Embryonic facial prominence (tissue), 1 donor: Measurements from ENCODE around the gene KDM1B.
"Not testable (repeated sequence)": the region's sequence is repeated elsewhere in the genome, so short reads cannot be mapped to it uniquely, and the experiment has no call there.

ENCODE experiments used
- DNase-seq: peaks from one replicate; pipeline ENCODE4 v3.0.0-alpha.2; 2016; ENCODE audit errors: extremely low spot score

The KDM1B gene

DNA sequence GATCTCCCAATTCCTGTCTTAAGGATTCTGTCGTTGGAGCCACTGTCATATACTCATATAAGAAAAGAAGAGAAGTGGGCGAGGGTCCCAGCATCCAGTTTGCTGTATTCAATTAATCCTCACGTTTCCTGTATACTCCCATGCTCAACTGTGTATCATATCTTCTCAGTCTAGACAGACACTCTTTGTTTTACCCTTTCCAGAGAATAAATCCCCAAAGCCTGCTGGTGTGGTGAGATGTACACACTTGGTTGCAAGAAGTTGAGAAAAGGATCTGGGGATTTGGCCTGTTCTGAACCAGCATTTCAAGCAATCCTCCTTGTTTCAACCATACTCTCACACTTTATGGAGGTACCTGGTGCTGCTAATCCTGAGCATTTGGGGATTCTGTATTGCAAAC, 3.4 kb upstream of the KDM1B start:
- DNase-seq: no peak

DNA sequence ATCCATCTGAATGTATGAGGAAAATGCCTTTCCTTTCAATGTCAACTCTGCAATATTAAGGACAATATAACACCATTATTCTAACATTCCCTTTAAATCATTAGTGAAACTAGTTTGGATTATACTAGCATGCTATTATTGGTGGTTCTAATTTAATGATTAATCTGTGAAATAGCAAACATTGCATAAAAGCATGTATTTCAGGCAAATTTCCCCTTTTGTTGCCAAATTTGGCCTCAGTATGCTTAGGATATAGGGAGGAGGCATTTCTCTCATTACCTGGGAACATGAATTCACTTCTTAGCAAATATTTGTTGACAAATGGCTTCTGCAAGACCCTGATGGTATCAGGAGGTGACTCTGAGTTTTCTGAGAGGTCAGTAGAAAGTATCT, 1.9 kb upstream of the KDM1B start:
- no peak for DNase-seq

DNA sequence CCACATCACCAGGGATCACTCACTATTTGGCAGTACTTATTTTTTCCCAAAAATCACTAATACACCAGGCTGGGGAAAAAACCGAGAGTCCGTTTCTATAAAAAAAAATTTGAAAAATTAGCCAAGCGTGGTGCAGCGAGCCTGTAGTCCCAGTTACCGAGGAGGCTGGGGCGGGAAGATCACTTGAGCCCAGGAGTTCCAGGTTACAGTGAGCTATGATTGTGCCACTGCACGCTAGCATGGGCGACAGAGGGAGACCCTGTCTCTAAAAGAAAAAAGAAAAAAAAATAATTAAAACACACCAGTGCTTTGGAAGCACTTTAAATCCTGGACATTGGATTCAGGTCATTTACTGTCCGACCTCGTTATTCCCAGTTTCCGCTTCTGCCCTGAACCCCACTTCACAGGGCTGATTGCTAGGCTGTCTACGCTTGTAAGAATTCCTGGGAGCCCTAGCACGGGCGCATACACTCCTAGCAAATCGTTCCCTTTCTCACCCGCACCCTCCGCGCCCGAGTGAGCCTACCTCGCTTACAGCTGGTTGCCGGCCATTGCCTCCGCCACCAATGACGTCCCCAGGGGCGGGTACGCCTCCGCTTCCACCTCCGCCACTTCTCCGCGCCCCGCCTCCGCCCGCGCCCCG, 594 bp upstream of the KDM1B start, which contains the start of gene TPMT:
Gene TPMT (minus strand): TSS at position 571 of the 643 bp plus-strand sequence. CDS start 5,950 bp downstream, outside the sequence.
- no peak for DNase-seq

DNA sequence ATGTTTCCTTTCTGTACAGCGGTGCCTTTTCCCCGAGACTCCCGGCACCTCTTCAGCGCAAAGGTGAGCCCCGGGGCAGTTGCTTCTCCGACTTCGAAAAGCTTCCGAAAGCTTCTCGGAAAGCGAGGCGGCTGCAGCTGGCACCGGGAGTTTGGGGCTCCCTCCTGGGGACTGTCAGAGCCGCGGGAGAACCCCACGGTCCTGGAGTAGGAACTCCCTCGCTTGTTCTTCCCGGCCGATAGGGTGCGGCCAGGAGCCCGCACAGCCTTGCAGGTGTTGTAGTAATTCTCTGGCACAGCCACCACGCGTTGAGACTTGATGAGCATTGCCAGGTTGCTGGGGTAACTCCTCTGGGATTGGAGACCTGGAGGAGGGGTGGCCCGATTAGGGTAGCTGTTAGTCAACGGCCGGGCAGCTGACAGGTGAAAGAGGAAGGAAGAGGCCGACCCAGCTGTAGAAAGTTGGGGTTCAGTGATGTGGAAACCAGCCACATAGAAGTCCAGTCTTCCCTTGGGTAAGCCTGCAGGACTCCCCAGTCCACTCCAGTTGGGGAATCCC, 721 bp downstream of the KDM1B start:
- no peak for DNase-seq

DNA sequence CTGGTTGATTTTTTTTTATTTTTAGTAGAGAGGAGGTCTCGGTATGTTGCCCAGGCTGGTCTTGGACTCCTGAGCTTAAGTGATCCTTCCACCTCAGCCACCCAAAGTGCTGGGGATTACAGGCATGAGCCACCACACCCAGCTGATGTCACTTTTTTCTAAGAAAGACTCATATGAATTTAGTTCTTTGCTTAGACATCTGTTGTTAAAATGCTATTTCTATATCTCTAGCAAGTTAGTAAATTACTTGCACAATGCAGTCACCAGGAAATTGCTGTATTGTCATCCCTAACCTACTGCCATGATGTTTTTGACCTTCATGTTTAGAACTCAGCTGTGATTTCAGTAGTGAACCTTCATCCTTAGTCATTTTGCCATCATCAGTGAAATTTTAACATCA, 5.7 kb downstream of the KDM1B start:
- no peak for DNase-seq

DNA sequence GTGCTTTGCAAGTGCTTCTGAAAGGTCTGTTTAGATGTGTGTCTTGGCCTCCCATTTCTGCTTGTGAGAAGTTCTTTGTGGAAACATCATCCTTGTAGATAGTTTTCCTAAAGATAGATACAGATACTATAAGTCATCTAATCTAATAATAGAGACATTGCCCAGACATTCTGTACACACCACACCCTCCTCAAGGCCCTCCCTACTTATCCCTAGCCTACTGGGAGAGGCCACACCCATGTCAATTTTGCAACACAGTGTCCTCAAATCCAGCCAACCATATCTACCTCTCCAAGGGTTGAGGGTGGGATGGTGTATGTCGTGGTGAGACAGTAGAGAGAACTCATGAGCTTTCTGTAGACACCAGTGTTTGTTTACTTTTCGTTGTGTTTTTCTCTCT, 6.2 kb downstream of the KDM1B start:
- DNase-seq: no peak

DNA sequence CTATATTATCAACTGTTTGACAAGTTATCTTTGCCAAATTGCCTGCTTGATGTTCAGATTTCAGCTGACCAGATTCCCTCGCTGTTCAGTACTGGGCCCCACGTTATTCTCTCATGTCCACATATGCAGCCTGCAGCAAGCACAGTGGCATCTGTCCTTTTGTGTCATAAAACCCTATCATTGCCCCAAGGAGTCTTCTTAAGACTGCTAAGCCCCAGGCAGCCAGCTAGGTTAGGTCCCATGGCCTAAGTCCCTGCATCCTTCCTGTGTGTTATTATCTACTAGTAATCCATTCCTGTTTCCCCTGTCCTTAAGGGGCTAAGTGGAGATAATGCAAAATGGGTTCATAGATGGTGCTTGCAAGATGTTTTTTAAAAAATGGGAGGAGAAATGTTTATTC, 7.2 kb downstream of the KDM1B start:
- no peak for DNase-seq

DNA sequence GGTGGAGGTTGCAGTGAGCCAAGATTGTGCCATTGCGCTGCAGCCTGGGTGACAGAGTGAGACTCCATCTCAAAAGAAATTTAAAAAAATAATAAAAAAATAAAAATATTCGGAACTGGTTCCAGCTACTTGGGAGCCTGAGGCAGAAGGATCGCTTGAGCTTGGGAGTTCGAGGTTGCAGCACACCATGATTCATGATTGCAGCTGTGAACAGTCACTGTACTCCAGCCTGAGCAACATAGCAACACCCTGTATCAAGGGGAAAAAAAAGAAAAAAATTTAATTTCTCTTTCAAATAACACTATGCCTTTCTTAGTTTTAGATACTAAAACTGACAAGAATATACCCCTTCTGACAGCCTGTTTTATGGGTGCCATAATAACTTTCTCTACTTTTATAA, 10.5 kb downstream of the KDM1B start:
- DNase-seq: no peak

DNA sequence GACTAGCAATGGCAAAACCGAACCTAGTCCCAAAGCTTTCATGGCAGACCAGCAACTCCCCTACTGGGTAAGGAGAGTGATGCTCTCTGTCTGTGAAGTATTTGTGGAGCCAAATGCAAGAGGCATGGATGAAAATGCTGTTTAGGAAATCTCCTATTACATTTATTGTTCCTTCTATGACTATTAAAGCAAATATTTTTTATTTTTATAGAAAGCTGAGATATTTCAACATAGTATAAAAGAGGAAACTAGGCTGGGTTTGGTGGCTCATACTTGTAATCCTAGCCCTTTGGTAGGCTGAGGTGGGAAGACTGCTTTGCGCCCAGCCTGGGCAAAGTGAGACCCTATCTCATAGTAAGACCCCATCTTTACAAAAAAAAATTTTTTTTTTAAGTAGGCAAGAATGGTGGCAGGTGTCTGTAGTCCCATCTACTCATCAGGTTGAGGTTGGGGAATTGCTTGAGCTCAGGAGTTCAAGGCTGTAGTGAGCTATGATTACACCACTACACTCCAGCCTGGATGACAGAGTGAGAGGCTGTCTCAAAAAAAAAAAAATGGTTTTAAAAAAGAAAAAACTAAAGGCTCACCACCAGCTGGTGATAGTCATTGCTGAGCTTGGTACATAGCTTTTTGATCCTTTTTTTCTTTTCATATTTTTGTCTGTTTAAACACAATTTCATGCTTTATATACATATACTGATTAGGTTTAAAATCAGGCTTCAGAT, 11.3 kb downstream of the KDM1B start:
- DNase-seq: no peak

DNA sequence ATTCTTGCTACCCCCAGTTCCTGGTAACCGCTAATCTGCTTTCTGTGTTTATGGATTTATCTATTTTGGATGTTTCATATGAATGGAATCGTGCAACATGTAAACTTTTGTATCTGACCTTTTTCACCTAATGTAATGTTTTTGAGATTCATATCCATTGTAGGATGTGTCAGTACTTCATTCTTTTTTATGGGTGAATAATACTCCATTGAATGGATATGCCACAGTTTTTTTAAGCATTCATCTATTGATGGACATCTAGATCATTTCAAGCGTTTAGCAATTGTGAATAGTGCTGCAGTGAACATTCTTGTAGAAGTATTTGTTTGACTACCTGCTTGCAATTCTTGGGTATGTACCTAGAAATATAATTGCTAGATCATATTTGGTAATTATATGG, 13.0 kb downstream of the KDM1B start:
- DNase-seq: no peak

DNA sequence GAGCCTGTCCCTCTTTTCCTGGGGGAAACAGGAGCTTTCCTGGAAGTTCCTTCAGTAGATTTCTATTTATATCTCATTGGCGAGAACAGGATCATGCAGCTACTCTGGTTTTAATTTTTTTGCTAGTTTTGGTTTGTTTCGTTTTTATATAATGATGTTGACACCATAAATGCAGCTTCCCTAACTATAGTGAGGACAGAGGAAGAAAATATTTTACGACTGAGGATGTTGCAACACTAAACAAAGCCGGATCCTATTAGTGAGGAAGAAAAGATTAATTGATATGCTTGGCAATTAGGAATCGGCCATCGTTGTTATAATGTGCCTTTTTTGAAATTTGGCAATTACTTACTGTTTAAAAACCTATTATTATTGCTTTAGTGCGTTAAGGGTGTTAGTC, 16.6 kb downstream of the KDM1B start:
- no peak for DNase-seq

DNA sequence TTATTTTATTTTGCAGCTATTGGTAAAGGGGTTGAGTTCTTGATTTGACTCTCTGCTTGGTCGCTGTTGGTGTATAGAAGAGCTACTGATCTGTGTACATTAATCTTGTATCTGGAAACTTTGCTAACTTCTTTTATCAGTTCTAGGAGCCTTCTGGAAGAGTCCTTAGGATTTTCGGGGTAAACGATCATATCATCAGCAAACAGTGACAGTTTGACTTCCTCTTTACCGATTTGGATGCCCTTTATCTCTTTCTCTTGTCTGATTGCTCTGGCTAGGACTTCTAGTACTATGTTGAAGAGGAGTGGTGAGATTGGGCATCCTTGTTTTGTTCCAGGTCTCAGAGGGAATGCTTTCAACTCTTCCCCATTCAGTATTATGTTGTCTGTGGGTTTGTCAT, 21.0 kb downstream of the KDM1B start:
- DNase-seq: not testable (repeated sequence)

DNA sequence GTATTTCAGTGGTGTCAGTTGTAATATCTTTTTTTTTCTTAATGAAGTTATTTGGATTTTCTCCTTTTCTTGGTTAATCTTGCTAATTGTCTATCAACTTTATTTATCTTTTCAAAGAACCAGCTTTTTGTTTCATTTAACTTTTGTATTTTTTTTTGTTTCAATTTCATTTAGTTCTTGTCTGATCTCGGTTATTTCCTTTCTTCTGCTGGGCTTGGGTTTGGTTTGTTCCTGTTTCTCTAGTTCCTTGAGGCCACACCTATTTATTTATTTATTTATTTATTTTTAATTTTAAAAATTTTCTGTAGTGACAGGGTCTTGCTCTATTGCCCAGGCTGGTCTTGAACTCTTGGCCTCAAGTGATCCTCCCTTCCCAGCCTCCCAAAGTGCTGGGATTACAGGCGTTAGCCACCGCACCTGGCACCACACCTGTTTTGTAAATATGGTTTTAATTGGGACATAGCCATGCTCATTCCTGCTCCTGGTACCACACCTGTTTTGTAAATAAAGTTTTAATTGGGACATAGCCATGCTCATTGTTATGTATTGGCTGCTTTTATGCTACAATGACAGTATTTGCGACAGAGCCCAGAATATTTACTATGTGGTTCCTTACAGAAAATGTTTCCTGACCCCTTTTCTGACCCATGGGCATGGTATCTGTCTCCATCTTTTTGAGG, 22.2 kb downstream of the KDM1B start:
- no peak for DNase-seq

DNA sequence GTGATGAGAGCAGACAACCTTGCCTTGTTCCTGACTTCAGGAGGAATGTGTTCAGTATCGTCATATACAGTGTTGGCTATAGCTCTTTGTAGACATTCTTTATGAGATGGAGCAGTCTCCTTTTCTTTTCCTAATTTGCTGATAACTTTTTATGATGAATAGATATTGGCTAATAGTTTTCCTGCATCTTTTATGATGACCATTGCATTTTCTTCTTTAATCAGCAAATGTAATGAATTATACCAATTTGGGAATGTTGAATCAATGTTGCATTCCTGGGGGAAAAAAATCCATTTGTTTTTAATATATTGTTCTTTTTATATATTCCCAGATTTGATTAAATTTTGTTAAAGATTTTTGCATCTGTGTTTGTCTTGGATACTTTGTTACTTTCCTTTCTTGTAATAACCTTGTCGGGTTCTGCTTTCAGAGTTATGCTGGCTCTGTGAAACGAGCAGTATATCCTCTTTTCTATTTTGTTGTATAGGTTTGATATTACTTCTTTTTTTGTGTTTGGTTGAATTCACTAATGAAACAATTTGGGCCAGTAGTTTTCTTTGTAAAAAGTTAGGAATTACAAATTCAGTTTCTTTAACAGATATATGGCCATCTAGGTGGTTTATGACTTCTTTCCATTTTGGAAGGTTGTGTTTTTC, 23.9 kb downstream of the KDM1B start:
- DNase-seq: no peak

DNA sequence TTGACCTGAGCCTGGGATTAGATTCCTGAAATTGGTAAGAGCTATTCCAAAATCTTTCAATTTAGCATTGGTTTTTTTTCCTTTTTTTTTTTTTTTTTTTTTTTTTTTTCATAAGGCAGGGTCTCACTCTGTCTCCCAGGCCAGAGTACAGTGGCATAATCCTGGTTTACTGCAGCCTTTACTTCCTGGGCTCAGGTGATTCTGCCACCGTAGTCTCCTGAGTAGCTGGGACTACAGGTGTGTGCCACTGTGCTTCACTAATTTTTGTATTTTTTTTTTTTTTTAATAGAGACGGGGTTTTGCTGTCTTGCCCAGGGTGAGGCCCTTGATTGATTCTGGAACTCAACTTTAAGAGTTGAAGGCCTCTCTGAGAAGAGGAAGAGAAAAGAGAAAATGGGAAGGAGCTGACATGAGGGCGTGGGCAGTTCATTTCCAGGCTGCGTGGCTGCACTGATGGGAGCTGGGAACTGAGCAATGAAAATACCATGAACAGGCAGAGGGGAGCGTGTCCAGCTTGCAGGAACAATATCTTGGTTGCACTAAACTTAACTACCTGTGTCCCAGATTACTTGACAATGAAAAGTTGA, 24.6 kb downstream of the KDM1B start:
- no peak for DNase-seq

DNA sequence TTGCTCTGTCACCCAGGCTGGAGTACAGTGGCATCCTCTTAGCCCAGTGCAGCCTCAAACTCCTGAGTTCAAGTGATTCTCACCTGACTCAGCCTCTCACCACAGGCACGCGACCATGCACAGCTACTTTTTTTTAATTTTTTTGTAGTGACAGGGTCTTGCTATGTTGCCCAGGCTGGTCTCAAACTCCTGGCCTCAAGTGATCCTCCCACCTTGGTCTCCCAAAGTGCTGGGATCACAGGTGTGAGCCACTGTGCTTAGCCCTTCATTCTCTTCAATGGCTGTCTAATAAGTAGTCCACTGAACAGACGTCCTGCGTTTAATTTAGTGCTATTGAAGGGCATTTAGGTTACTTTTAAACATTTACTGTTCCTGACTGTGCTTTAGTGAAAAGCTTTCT, 27.3 kb downstream of the KDM1B start:
- no peak for DNase-seq

DNA sequence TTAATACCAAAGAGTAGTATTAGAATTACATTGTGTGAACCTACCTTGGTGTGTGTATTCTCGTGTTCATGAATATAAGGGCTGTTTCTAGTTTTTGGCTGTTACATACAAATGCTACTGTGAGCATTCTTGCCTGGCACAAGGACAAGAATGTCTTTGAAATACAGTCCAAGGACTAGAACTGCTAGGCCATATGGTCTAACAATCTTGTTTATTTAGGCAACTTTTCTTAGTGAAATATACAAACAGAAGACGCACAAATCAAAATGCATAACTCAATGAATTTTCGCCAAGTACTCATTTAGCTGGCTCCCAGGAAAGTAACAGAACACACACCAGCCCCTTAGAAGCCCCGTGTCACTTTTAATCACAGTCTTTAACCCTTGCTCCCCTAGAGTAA, 28.5 kb downstream of the KDM1B start:
- no peak for DNase-seq

DNA sequence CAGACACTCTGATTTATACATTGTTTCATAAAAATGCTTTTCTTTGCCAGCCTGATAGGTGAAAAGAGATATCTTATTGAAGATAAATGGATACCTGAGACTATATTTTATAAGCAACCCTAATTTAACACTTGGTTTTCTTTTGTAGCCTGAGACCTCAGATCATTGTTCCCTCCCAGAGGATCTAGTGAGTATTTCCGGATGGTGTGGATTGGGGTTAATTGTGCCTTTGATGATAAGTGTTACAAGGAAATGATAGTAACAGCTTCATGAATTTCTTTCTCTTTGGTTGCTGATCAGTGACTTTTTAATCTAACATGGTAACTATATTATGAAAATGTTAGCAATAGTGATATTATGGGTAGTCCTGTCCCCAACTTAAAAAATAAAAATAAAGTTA, 30.4 kb downstream of the KDM1B start:
- no peak for DNase-seq

DNA sequence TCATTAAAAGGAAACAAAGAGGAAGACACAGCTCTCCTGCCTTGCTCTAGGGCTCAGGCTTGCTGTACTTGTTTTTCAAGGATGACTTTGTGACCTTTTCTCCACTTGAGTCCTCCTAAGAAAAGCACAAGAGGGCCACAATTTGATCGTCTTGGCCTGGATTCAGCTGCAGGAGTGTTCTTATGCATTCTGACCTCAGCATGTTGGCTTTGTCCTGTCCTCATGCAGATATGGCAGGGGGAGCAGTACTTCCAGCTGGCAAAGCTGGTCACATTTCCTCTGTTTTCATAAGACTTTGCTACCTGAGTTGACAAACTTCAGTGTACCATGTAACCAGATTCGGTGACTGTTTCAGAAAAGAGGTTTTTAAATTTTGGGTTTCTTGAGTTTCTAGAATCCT, 30.8 kb downstream of the KDM1B start:
- DNase-seq: no peak

DNA sequence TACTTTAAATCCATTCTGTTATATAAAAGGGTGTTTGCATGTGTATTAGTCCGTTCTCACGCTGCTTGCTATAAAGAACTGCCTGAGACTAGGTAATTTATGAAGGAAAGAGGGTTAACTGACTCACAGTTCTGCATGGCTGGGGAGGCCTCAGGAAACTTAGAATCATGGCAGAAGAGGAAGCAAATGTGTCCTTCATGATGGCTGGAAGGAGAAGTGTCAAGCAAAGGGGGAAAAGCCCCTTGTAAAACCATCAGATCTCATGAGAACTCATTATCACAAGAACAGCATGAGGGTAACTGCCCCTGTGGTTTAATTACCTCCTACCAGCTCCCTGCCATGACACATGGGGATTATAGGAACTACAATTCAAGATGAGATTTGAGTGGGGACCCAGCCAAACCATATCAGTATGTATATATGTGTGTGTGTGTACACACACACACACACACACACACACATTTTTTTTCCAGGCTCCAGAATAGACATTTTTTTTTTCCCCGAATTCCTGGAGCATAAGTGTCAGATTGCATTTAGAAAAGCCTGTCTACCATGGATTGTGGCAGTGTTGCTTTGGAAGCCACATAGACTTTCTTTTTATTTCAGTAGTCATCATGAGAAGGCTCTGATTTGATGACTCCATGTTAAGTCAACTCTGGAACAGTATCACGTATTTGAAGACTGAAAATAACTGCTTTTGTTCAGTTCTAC, 31.5 kb downstream of the KDM1B start:
- DNase-seq: no peak

DNA sequence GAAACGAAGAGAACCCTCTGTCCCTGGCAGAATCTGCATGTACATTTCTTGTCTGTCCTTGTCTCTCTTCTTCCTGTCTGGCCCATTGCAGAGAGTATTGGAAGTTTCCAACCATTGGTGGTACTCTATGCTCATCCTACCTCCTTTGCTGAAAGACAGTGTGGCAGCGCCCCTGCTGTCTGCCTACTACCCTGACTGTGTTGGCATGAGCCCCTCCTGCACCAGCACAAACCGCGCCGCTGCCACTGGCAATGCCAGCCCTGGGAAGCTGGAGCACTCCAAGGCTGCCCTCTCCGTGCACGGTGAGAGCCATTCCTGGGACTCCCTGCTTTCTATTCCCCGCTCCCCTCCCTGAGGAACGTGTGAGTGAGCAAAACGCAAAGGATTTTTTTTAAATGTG, 32.5 kb downstream of the KDM1B start:
- DNase-seq: no peak
